Hepatocyte (in vitro differentiated cells): ENCODE results near the gene GYS1. TPM values are rescaled to one million over a fixed set of nuclear protein-coding genes. Genes with fewer than 3 reads are reported as not detected.

Source experiments
- DNase-seq: peaks from one replicate; pipeline ENCODE4 v3.0.0-alpha.2; 2016; ENCODE audit warnings: low spot score
- H2AFZ ChIP-seq: fragments of 200-600 bp; sonication (generic); 2 replicates; pipeline ENCODE4 v1.6.0; 2016; ENCODE audit warnings: antibody characterized with exemption, mild to moderate bottlenecking
- H3K27ac ChIP-seq: fragments of 200-600 bp; sonication (generic); 2 replicates; pipeline ENCODE4 v1.5.1; 2016; ENCODE audit warnings: mild to moderate bottlenecking
- H3K27me3 ChIP-seq: fragments of 200-600 bp; sonication (generic); 2 replicates; pipeline ENCODE4 v1.6.1; 2016
- H3K36me3 ChIP-seq: fragments of 200-600 bp; sonication (generic); replicated peaks from 2 replicates; pipeline ENCODE4 v1.5.1; 2016; ENCODE audit warnings: low read depth; ENCODE audit not compliant: insufficient read depth
- H3K4me1 ChIP-seq: fragments of 200-600 bp; sonication (generic); 2 replicates; pipeline ENCODE4 v1.5.1; 2016; ENCODE audit warnings: mild to moderate bottlenecking, moderate library complexity; ENCODE audit not compliant: insufficient read depth
- H3K4me2 ChIP-seq: fragments of 200-600 bp; sonication (generic); 2 replicates; pipeline ENCODE4 v1.6.0; 2016
- H3K4me3 ChIP-seq: fragments of 200-600 bp; sonication (generic); 2 replicates; pipeline ENCODE4 v1.5.1; 2016; ENCODE audit warnings: mild to moderate bottlenecking
- H3K79me2 ChIP-seq: fragments of 200-600 bp; sonication (generic); 2 replicates; pipeline ENCODE4 v1.6.0; 2017; ENCODE audit warnings: mild to moderate bottlenecking
- H3K9me2 ChIP-seq: fragments of 200-600 bp; sonication (generic); replicated peaks from 2 replicates; pipeline ENCODE4 v1.6.0; 2017; ENCODE audit warnings: mild to moderate bottlenecking; ENCODE audit not compliant: insufficient read depth
- H3K9me3 ChIP-seq: fragments of 200-600 bp; sonication (generic); 2 replicates; pipeline ENCODE4 v1.5.1; 2016; ENCODE audit warnings: low read depth, mild to moderate bottlenecking
- H4K20me1 ChIP-seq: fragments of 200-600 bp; sonication (generic); 2 replicates; pipeline ENCODE4 v1.6.0; 2016; ENCODE audit warnings: mild to moderate bottlenecking; ENCODE audit not compliant: insufficient read depth, poor library complexity, severe bottlenecking
- CTCF ChIP-seq: fragments of 200-600 bp; sonication (generic); IDR thresholded peaks from 2 replicates; pipeline ENCODE4 v1.5.1; 2016; ENCODE audit warnings: antibody characterized with exemption, mild to moderate bottlenecking; ENCODE audit not compliant: poor library complexity
- EZH2 ChIP-seq: fragments of 200-600 bp; sonication (generic); IDR thresholded peaks from 2 replicates; pipeline ENCODE4 v1.6.1; 2016; ENCODE audit warnings: antibody characterized with exemption, mild to moderate bottlenecking, borderline replicate concordance
- EZH2phosphoT487 ChIP-seq: fragments of 200-600 bp; sonication (generic); IDR thresholded peaks from one replicate; pipeline ENCODE4 v1.6.1; 2018; ENCODE audit warnings: antibody characterized with exemption, mild to moderate bottlenecking, low read depth, moderate library complexity; ENCODE audit not compliant: unreplicated experiment, severe bottlenecking
- WGBS: methylation state at CpG from one replicate; pipeline ENCODE4 v1.1.6; 2016; ENCODE audit warnings: low lambda C conversion rate; ENCODE audit errors: missing lambda C conversion rate; 5-methylcytosine and 5-hydroxymethylcytosine counted together
- polyA plus RNA-seq: library from polyadenylated mRNA; unstranded; fragments of >200 nt; fragmentation: Nextera tagmentation; extraction: Ambion mirVana; gene quantifications from 2 replicates; pipeline ENCODE4 v1.2.1, GENCODE V29; 2016
- total RNA-seq: library from RNA; depleted of rRNA; stranded (reverse); fragments of >200 nt; gene quantifications from 2 replicates; pipeline ENCODE4 v1.2.3, GENCODE V29; 2014

GYS1 gene
- total and polyA plus RNA-seq, 2 experiments from 2014 or later: 37.4 to 45.9 TPM

GRCh38 chr19:48966541-48967345 lies 26.4 kb downstream of the GYS1 start:
- peaks cover 21% of the 10 kb centered on the region for H4K20me1 ChIP-seq
- no peak overlapping the region for H2AFZ ChIP-seq
- peak overlapping the region; percentile 83 for H3K27ac ChIP-seq
- H3K79me2 ChIP-seq: peaks cover 20% of the 10 kb centered on the region
- peak overlapping the region; percentile 85 for H3K4me2 ChIP-seq
- no peak for DNase-seq
- TF ChIP-seq EZH2phosphoT487: no peak
- no peak for TF ChIP-seq EZH2
- no peak for TF ChIP-seq CTCF
- H3K4me3 ChIP-seq: peak overlapping the region; percentile 83
- no peaks in the 10 kb centered on the region for H3K27me3 ChIP-seq
- no peaks in the 10 kb centered on the region for H3K9me2 ChIP-seq
- 84% methylated on average over 10 of the region's 10 CpGs for WGBS
- peaks cover 26% of the 10 kb centered on the region for H3K4me1 ChIP-seq
- no peaks in the 10 kb centered on the region for H3K9me3 ChIP-seq
- H3K36me3 ChIP-seq: no peaks in the 10 kb centered on the region

GRCh38 chr19:48965806-48966540 lies 27.1 kb downstream of the GYS1 start:
- peaks cover 27% of the 10 kb centered on the region for H3K4me1 ChIP-seq
- H3K9me3 ChIP-seq: no peaks in the 10 kb centered on the region
- TF ChIP-seq EZH2: no peak
- TF ChIP-seq CTCF: no peak
- TF ChIP-seq EZH2phosphoT487: no peak
- WGBS: 12% methylated on average over 36 of the region's 36 CpGs
- H3K4me3 ChIP-seq: peak overlapping the region; percentile 83
- H3K36me3 ChIP-seq: no peaks in the 10 kb centered on the region
- no peak overlapping the region for H2AFZ ChIP-seq
- H3K4me2 ChIP-seq: peak overlapping the region; percentile 85
- H3K27me3 ChIP-seq: no peaks in the 10 kb centered on the region
- peaks cover 20% of the 10 kb centered on the region for H3K79me2 ChIP-seq
- H3K9me2 ChIP-seq: no peaks in the 10 kb centered on the region
- peak; percentile 88 for DNase-seq
- peaks cover 21% of the 10 kb centered on the region for H4K20me1 ChIP-seq
- H3K27ac ChIP-seq: peak overlapping the region; percentile 83

GRCh38 chr19:48965040-48965805 lies 27.9 kb downstream of the GYS1 start, which contains the start of gene FTL:
FTL (plus strand) TSS chr19:48965309; CDS start chr19:48965508, 199 bp downstream.
- under 1% methylated on average over 45 of the region's 52 CpGs for WGBS
- Histone ChIP-seq H3K9me3 (no peaks in the 10 kb centered on the region), H4K20me1 (peaks cover 21% of the 10 kb centered on the region), H3K36me3 (no peaks in the 10 kb centered on the region), H3K4me2 (peak within 1 kb of the TSS; percentile 85), H3K27me3 (no peaks in the 10 kb centered on the region), H3K4me3 (peak within 1 kb of the TSS; percentile 83), H3K79me2 (peaks cover 20% of the 10 kb centered on the region), H3K27ac (peak within 1 kb of the TSS; percentile 100), H3K4me1 (peaks cover 27% of the 10 kb centered on the region), H3K9me2 (no peaks in the 10 kb centered on the region), H2AFZ (no peak within 1 kb of the TSS)
- DNase-seq: peak; percentile 97
- TF ChIP-seq EZH2phosphoT487: no peak
- no peak for TF ChIP-seq EZH2
- TF ChIP-seq CTCF: no peak
